Breast epithelium (tissue), 4 donors: ENCODE measurements around the gene CASZ1. TPM values are rescaled to one million over a fixed set of nuclear protein-coding genes. Genes with fewer than 3 reads are reported as not detected.

ENCODE experiments used
- DNase-seq, 2 donors: peaks; one replicate each; pipeline ENCODE4 v3.0.0-alpha.2; 2019; ENCODE audit warnings: low spot score in 2 of 2
- H3K27ac ChIP-seq, 2 donors: fragments of 200-600 bp; sonication (generic) in 1 of 2; one replicate each; pipeline ENCODE4 v1.5.1; 2016 to 2019; ENCODE audit warnings: mild to moderate bottlenecking in 1 of 2
- H3K27me3 ChIP-seq, 2 donors: fragments of 200-600 bp; sonication (generic) in 1 of 2; one replicate each; pipeline versions ENCODE4 v1.5.1 to v1.6.0; 2017 to 2019; ENCODE audit warnings: control low read depth in 1 of 2, mild to moderate bottlenecking in 1 of 2
- H3K36me3 ChIP-seq: fragments of 200-600 bp; one replicate; pipeline ENCODE4 v1.5.1; 2019
- H3K4me1 ChIP-seq, 2 donors: fragments of 200-600 bp; sonication (generic); one replicate each; pipeline ENCODE4 v1.5.1; 2016 to 2019; ENCODE audit warnings: control low read depth in 1 of 2
- H3K4me3 ChIP-seq, 3 donors: fragments of 200-600 bp; sonication (generic); 1 replicate in 2 of 3; 2 replicates in 1 of 3; pipeline ENCODE4 v1.5.1; 2016 to 2019; ENCODE audit warnings: mild to moderate bottlenecking in 3 of 3, moderate library complexity in 2 of 3
- H3K9me3 ChIP-seq, 2 donors: fragments of 200-600 bp; sonication (generic) in 1 of 2; one replicate each; pipeline ENCODE4 v1.5.1; 2016 to 2019; ENCODE audit warnings: control low read depth in 1 of 2
- POLR2A ChIP-seq: fragments of 450-650 bp; IDR thresholded peaks from one replicate; pipeline ENCODE4 v1.6.1; 2016; ENCODE audit warnings: antibody characterized with exemption, mild to moderate bottlenecking, moderate library complexity
- POLR2AphosphoS5 ChIP-seq, 3 donors: sonication (generic); formaldehyde crosslinking; IDR thresholded peaks; one replicate each; pipeline ENCODE4 v1.6.1; 2017; ENCODE audit warnings: antibody characterized with exemption in 3 of 3
- intact Hi-C: fragments of 100-400 bp; cut with DNase I; formaldehyde crosslinking; loops from one replicate; pipeline ENCODE4 v1.15.1; 2023; ENCODE audit warnings: low total_unique reads
- total RNA-seq, 3 donors: library from RNA; depleted of rRNA; stranded (reverse); fragments of >200 nt; gene quantifications; one replicate each; pipeline ENCODE4 v1.1.0, GENCODE V29; 2016
- TF ChIP-seq, protein P1 (sequence below), 3 donors: fragments of 450-650 bp; IDR thresholded peaks; one replicate each; pipeline ENCODE4 v1.5.1; 2016 to 2017; ENCODE audit warnings: antibody characterized with exemption in 3 of 3, mild to moderate bottlenecking in 3 of 3, moderate library complexity in 3 of 3

The CASZ1 gene
- total RNA-seq, 3 donors from 2014 or later, result 1.1 to 39.1 (median 32.4) TPM

GRCh38 chr1:10778640-10779039 lies 17.8 kb downstream of the CASZ1 start:
- H3K4me1 ChIP-seq, result peaks cover 0 to 20% of the 10 kb centered on the region in 2 donors
- H3K27me3 ChIP-seq, result no peaks in the 10 kb centered on the region
- peak overlapping the region; percentile 92 to 95 for H3K27ac ChIP-seq
- DNase-seq, result no peak
- peak overlapping the region in 2 of 3 donors; percentile 5 to 21 for H3K4me3 ChIP-seq
- TF ChIP-seq POLR2A (no peak), POLR2AphosphoS5 (IDR thresholded peaks at IDR 0.05) (no peak)
- TF ChIP-seq, protein P1, sequence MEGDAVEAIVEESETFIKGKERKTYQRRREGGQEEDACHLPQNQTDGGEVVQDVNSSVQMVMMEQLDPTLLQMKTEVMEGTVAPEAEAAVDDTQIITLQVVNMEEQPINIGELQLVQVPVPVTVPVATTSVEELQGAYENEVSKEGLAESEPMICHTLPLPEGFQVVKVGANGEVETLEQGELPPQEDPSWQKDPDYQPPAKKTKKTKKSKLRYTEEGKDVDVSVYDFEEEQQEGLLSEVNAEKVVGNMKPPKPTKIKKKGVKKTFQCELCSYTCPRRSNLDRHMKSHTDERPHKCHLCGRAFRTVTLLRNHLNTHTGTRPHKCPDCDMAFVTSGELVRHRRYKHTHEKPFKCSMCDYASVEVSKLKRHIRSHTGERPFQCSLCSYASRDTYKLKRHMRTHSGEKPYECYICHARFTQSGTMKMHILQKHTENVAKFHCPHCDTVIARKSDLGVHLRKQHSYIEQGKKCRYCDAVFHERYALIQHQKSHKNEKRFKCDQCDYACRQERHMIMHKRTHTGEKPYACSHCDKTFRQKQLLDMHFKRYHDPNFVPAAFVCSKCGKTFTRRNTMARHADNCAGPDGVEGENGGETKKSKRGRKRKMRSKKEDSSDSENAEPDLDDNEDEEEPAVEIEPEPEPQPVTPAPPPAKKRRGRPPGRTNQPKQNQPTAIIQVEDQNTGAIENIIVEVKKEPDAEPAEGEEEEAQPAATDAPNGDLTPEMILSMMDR (IDR thresholded peaks at IDR 0.05), result no peak
- intact Hi-C loops, result no loop called here
- H3K36me3 ChIP-seq, result no peaks in the 10 kb centered on the region
- no peaks in the 10 kb centered on the region for H3K9me3 ChIP-seq

DNA sequence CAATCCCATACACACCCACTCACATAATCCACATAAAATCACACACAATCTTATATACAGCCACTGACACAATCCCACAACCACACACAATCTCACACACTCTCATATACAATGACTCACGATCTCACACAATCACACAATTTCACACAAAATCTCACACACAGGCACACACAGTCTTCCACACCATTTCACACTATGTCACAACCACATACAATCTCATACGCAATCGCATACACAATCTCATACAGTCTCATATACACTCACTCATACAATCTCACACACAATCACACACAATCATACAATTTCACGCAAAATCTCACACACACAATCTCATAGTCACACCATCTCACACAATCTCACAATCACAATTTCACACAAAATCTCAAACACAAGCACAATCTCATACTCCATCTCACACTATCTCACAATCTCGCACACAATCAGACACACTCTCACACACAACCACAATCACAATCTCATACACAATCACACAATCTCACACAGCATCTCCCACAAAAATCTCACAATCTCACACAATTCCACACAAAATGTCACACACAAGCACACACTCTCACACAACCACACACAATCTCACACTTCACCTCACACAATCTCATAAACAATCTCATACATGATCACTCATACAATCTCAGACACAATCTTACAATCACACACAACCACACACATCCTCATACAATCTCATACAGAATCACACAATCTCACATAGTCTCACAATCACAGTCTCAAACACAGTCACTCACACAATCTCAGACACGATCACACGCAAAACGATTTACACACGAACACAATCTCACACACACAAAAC lies 18.5 kb downstream of the CASZ1 start:
- intact Hi-C loops, result no loop called here
- Histone ChIP-seq H3K27ac (peak overlapping the region; percentile 92 to 95), H3K4me1 (peaks cover 0 to 20% of the 10 kb centered on the region in 2 donors), H3K36me3 (no peaks in the 10 kb centered on the region), H3K4me3 (peak overlapping the region in 2 of 3 donors; percentile 5 to 21), H3K9me3 (no peaks in the 10 kb centered on the region), H3K27me3 (no peaks in the 10 kb centered on the region)
- no peak for DNase-seq
- TF ChIP-seq POLR2A, result no peak
- TF ChIP-seq, protein P1 (IDR thresholded peaks at IDR 0.05), result no peak
- TF ChIP-seq POLR2AphosphoS5 (IDR thresholded peaks at IDR 0.05), result no peak

DNA sequence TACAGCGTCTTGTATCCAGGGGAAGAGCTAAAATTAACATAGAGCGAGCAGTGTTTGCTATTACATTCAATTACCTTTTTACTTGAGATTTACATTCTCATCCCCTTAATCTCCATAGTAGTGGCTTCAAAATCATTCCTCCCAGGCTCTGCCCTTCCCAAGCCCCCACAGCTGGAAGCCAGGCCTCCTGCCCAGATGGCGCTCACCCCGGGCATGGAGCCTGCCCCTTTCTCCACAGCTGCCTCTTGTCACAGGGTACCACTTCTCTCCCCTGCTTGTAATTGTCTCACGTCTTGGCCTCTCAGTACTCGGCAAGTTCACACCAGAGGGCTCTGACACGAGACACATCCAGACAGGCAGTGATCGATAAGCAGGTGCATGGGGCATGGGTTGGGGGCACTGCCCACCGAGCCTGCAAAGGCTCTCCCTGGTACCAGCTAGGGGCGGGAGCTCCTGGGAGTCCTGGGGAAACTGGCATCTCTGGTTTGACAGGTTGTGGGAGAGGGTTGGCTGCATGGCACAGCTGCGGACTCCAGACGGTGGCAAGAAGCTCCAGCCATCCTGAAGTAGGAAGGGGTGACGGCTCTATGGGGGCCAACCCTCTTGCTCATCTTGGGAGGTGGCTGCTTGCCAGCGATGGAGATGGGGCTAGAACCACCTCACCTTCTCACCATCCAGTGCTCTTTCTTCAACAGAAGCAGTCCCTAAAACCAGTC lies 20.1 kb downstream of the CASZ1 start:
- no peaks in the 10 kb centered on the region for H3K9me3 ChIP-seq
- peaks cover 0 to 20% of the 10 kb centered on the region in 2 donors for H3K4me1 ChIP-seq
- peak overlapping the region; percentile 92 to 95 for H3K27ac ChIP-seq
- no peaks in the 10 kb centered on the region for H3K36me3 ChIP-seq
- peak; percentile 74 to 75 for DNase-seq
- H3K4me3 ChIP-seq, result no peak overlapping the region
- TF ChIP-seq, protein P1 (IDR thresholded peaks at IDR 0.05), result no peak
- TF ChIP-seq POLR2A (no peak), POLR2AphosphoS5 (IDR thresholded peaks at IDR 0.05) (peak in 1 of 3 donors; percentile 36)
- intact Hi-C loops, result no loop called here
- H3K27me3 ChIP-seq, result no peaks in the 10 kb centered on the region

DNA sequence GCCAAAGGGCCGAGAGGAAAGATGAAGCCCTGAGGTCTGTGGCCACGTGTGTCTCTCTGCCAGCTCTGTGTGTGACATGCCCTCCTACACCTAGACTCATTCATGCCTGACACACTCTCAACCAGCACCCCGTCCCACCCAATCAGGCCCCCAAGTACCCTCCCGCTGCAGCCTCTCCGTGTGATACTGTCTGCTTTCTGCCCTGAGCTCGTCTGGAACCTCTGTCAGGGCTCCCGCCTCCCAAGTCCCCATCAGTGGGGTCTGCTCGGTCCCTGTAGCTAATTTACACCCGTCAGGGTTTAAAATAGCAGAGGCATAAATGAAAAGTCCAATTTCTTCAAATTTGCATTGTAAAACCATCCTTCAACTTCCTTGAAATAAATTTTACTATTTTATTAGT lies 20.7 kb downstream of the CASZ1 start:
- Histone ChIP-seq H3K27me3 (no peaks in the 10 kb centered on the region), H3K4me3 (no peak overlapping the region), H3K27ac (peak overlapping the region; percentile 92 to 95), H3K9me3 (no peaks in the 10 kb centered on the region), H3K4me1 (peaks cover 0 to 20% of the 10 kb centered on the region in 2 donors), H3K36me3 (no peaks in the 10 kb centered on the region)
- intact Hi-C loops, result no loop called here
- TF ChIP-seq POLR2AphosphoS5 (IDR thresholded peaks at IDR 0.05) (no peak), POLR2A (no peak)
- TF ChIP-seq, protein P1 (IDR thresholded peaks at IDR 0.05), result no peak
- no peak for DNase-seq
